Measurements from ENCODE around the gene SYNPR.

Gene SYNPR

GRCh38 chr3:63538919-63539318, 260.8 kb downstream of the SYNPR start:
- no peak for DNase-seq (ENCODE audit: low read depth in 2 of 2)

- DNase-seq (ENCODE audit: low read depth in 2 of 2), result no peak
Observed at GRCh38 chr3:63555767-63556166, 277.7 kb downstream of the SYNPR start.

GRCh38 chr3:63556401-63556800, 278.3 kb downstream of the SYNPR start:
- DNase-seq (ENCODE audit: low read depth in 2 of 2), result no peak

GRCh38 chr3:63557912-63558311, 279.8 kb downstream of the SYNPR start:
- no peak for DNase-seq (ENCODE audit: low read depth in 2 of 2)

GRCh38 chr3:63559884-63560283, 281.8 kb downstream of the SYNPR start:
- no peak for DNase-seq (ENCODE audit: low read depth in 2 of 2)

GRCh38 chr3:63561879-63562278, 283.8 kb downstream of the SYNPR start:
- no peak for DNase-seq (ENCODE audit: low read depth in 2 of 2)

- no peak for DNase-seq (ENCODE audit: low read depth in 2 of 2)
Observed at GRCh38 chr3:63562323-63562722, 284.2 kb downstream of the SYNPR start.

- DNase-seq (ENCODE audit: low read depth in 2 of 2), result no peak
Observed at GRCh38 chr3:63563572-63563971, 285.5 kb downstream of the SYNPR start.

- DNase-seq (ENCODE audit: low read depth in 2 of 2), result no peak
Observed at GRCh38 chr3:63565220-63565619, 287.1 kb downstream of the SYNPR start.

GRCh38 chr3:63571682-63572081, 293.6 kb downstream of the SYNPR start:
- DNase-seq (ENCODE audit: low read depth in 2 of 2), result no peak

GRCh38 chr3:63576846-63577245, 298.7 kb downstream of the SYNPR start:
- no peak for DNase-seq (ENCODE audit: low read depth in 2 of 2)

- DNase-seq (ENCODE audit: low read depth in 2 of 2), result no peak
Observed at GRCh38 chr3:63578858-63579257, 300.8 kb downstream of the SYNPR start.

- no peak for DNase-seq (ENCODE audit: low read depth in 2 of 2)
Observed at GRCh38 chr3:63580151-63580550, 302.0 kb downstream of the SYNPR start.

GRCh38 chr3:63582943-63583500, 304.9 kb downstream of the SYNPR start:
- DNase-seq (ENCODE audit: low read depth in 2 of 2), result no peak

- no peak for DNase-seq (ENCODE audit: low read depth in 2 of 2)
Observed at GRCh38 chr3:63584681-63585080, 306.6 kb downstream of the SYNPR start.

- no peak for DNase-seq (ENCODE audit: low read depth in 2 of 2)
Observed at GRCh38 chr3:63585927-63586326, 307.8 kb downstream of the SYNPR start.

- DNase-seq (ENCODE audit: low read depth in 2 of 2), result no peak
Observed at GRCh38 chr3:63588895-63589294, 310.8 kb downstream of the SYNPR start.

GRCh38 chr3:63593779-63594178, 315.7 kb downstream of the SYNPR start:
- DNase-seq (ENCODE audit: low read depth in 2 of 2), result no peak

GRCh38 chr3:63595221-63595620, 317.1 kb downstream of the SYNPR start:
- DNase-seq (ENCODE audit: low read depth in 2 of 2), result no peak

GRCh38 chr3:63597019-63597418, 318.9 kb downstream of the SYNPR start:
- no peak for DNase-seq (ENCODE audit: low read depth in 2 of 2)

- no peak for DNase-seq (ENCODE audit: low read depth in 2 of 2)
Observed at GRCh38 chr3:63607716-63608115, 329.6 kb downstream of the SYNPR start.

GRCh38 chr3:63609408-63609807, 331.3 kb downstream of the SYNPR start:
- no peak for DNase-seq (ENCODE audit: low read depth in 2 of 2)

- DNase-seq (ENCODE audit: low read depth in 2 of 2), result no peak
Observed at GRCh38 chr3:63609834-63610233, 331.7 kb downstream of the SYNPR start.

GRCh38 chr3:63611382-63611781, 333.3 kb downstream of the SYNPR start:
- no peak for DNase-seq (ENCODE audit: low read depth in 2 of 2)

Measured in fibroblast of skin of left biceps (primary cell).